ENCODE results near the gene FIGLA. TPM values are rescaled to one million over a fixed set of nuclear protein-coding genes. Genes with fewer than 3 reads are reported as not detected.

FIGLA gene
- total RNA-seq, 1 donor from 2014 or later, result not detected

DNA sequence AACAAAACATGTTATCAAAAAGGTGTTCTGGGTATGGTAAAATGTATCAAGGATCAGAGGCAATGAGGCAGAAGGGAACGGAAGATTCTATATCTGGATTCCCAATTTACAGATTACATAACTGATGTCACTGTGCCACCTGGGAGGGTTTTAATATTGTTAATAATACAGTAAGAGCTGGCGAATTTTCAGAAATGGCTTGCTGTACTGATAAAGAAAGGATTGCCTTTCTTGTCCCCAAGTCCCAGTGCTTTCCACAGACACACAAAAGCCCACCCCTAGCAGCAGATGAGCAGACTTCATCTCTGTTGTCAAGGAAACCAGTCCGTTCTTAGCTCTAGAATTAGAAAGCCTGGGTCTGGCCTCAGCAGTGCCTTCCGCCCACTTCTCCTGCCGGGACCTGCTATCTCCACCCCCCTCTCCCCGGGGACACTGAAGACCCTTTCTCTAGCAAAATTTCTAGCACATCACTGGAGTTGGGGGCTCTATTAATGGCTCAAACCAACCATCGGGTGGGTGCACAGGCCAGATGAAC, 56.7 kb downstream of the FIGLA start:
- Mint-ChIP-seq H3K27me3 (ENCODE audit: low read depth) (peaks cover 61% of the 10 kb centered on the region), H3K9me3 (peaks cover 3% of the 10 kb centered on the region), H3K36me3 (no peaks in the 10 kb centered on the region), H3K4me3 (no peak overlapping the region), H3K27ac (no peak overlapping the region), H3K4me1 (peaks cover 7% of the 10 kb centered on the region)
- no peak for DNase-seq (ENCODE audit: low spot score in 2 of 2, unreplicated experiment in 2 of 2)
- TF ChIP-seq, protein P1, sequence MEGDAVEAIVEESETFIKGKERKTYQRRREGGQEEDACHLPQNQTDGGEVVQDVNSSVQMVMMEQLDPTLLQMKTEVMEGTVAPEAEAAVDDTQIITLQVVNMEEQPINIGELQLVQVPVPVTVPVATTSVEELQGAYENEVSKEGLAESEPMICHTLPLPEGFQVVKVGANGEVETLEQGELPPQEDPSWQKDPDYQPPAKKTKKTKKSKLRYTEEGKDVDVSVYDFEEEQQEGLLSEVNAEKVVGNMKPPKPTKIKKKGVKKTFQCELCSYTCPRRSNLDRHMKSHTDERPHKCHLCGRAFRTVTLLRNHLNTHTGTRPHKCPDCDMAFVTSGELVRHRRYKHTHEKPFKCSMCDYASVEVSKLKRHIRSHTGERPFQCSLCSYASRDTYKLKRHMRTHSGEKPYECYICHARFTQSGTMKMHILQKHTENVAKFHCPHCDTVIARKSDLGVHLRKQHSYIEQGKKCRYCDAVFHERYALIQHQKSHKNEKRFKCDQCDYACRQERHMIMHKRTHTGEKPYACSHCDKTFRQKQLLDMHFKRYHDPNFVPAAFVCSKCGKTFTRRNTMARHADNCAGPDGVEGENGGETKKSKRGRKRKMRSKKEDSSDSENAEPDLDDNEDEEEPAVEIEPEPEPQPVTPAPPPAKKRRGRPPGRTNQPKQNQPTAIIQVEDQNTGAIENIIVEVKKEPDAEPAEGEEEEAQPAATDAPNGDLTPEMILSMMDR (IDR thresholded peaks at IDR 0.05; ENCODE audit: unreplicated experiment), result no peak

DNA sequence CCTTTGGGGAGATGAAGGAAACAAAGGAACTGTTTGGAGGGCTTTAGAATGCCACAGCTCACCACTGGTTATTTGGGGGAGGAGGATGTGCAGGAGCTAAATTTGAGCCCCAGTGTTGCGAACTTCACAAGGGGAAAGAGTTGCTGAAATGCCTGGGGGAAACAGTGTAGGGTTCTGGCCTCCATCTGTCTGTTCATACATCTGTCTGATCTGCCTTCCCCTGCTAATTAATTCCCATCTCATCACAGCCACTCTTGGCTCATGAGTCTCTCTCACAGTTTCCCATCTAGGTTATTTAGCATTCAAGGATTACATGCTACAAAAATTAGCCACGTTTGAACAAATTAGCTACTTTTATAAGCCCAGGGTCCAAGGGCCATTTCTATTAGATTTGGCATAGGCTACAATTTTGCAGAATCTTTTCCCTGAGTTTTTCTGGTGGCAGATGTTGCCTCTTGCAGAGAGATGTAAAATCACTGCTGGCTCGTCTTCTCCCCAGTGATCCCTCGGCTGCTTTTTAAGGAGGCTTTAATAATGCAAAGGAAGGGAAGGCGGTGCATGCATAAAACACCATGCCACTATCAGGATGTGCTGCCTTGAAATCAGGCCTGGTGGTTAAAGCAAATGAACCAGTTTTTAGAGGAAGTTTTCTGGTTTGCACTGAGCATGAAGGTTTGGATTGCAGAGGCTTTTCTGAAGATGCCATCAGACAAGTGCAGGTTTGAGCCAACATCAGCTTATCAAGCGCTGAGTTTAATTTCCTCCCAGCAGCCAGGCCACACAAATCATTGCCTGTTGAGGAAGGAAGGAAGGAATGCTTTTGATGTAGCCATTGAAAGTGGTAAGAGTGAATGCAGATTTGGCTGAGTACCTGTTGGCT, 57.4 kb downstream of the FIGLA start:
- H3K36me3 Mint-ChIP-seq, result no peaks in the 10 kb centered on the region
- peaks cover 56% of the 10 kb centered on the region for H3K27me3 Mint-ChIP-seq (ENCODE audit: low read depth)
- peaks cover 3% of the 10 kb centered on the region for H3K9me3 Mint-ChIP-seq
- TF ChIP-seq, protein P1 (IDR thresholded peaks at IDR 0.05; ENCODE audit: unreplicated experiment), result no peak
- no peak for DNase-seq (ENCODE audit: low spot score in 2 of 2, unreplicated experiment in 2 of 2)
- peaks cover 7% of the 10 kb centered on the region for H3K4me1 Mint-ChIP-seq
- no peak overlapping the region for H3K4me3 Mint-ChIP-seq
- H3K27ac Mint-ChIP-seq, result no peak overlapping the region

DNA sequence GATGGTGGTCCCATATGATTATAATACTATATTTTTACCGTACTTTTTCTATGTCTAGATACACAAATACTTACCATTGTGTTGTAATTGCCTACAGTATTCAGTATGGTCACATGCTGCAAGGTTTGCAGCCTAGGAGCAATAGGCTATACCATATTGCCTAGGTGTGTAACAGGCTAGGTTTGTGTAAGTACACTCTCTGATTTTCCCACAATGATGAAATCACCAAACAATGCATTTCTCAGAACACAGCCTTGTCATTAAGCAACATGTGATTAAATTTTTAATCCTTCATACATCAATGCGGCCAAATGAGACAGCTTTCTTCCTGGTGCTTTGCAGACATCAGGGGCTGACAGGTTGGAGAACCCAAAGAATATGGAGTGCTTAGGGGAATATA, 59.7 kb downstream of the FIGLA start:
- Mint-ChIP-seq H3K4me3 (no peak overlapping the region), H3K4me1 (peaks cover 12% of the 10 kb centered on the region), H3K9me3 (no peaks in the 10 kb centered on the region), H3K36me3 (no peaks in the 10 kb centered on the region), H3K27me3 (ENCODE audit: low read depth) (peaks cover 44% of the 10 kb centered on the region), H3K27ac (no peak overlapping the region)
- TF ChIP-seq, protein P1 (IDR thresholded peaks at IDR 0.05; ENCODE audit: unreplicated experiment), result no peak
- DNase-seq (ENCODE audit: low spot score in 2 of 2, unreplicated experiment in 2 of 2), result no peak

GRCh38 chr2:70729647-70730046, 60.8 kb downstream of the FIGLA start:
- H3K36me3 Mint-ChIP-seq, result no peaks in the 10 kb centered on the region
- TF ChIP-seq, protein P1 (IDR thresholded peaks at IDR 0.05; ENCODE audit: unreplicated experiment), result no peak
- H3K27ac Mint-ChIP-seq, result no peak overlapping the region
- no peak overlapping the region for H3K4me3 Mint-ChIP-seq
- H3K27me3 Mint-ChIP-seq (ENCODE audit: low read depth), result peaks cover 36% of the 10 kb centered on the region
- H3K4me1 Mint-ChIP-seq, result peaks cover 12% of the 10 kb centered on the region
- no peak for DNase-seq (ENCODE audit: low spot score in 2 of 2, unreplicated experiment in 2 of 2)
- H3K9me3 Mint-ChIP-seq, result no peaks in the 10 kb centered on the region

GRCh38 chr2:70728128-70728527, 62.3 kb downstream of the FIGLA start:
- H3K27me3 Mint-ChIP-seq (ENCODE audit: low read depth), result peaks cover 22% of the 10 kb centered on the region
- H3K36me3 Mint-ChIP-seq, result no peaks in the 10 kb centered on the region
- H3K4me1 Mint-ChIP-seq, result peaks cover 8% of the 10 kb centered on the region
- DNase-seq (ENCODE audit: low spot score in 2 of 2, unreplicated experiment in 2 of 2), result no peak
- TF ChIP-seq, protein P1 (IDR thresholded peaks at IDR 0.05; ENCODE audit: unreplicated experiment), result no peak
- no peak overlapping the region for H3K27ac Mint-ChIP-seq
- H3K9me3 Mint-ChIP-seq, result no peaks in the 10 kb centered on the region
- H3K4me3 Mint-ChIP-seq, result no peak overlapping the region

Other genes with a start within 250 kb of the FIGLA start
- 0.77 to 0.96 TPM (median 0.78 TPM) in 3 replicates for gene TGFA, start 236.8 kb downstream of the FIGLA start, total RNA-seq
- 1.3 to 2.0 TPM (median 1.3 TPM) in 3 replicates for gene ADD2, start 22.4 kb downstream of the FIGLA start, total RNA-seq
- not detected in 3 replicates for gene CLEC4F, start 30.0 kb upstream of the FIGLA start, total RNA-seq
- gene CD207, start 45.2 kb upstream of the FIGLA start, total RNA-seq, result not detected in 3 replicates
- 0.22 to 0.34 TPM (median 0.27 TPM) in 3 replicates for gene VAX2, start 109.9 kb upstream of the FIGLA start, total RNA-seq
- 0.44 to 0.66 TPM in 2 of 3 replicates, not detected in the other for gene ATP6V1B1, start 145.3 kb upstream of the FIGLA start, total RNA-seq
- 3.6 to 4.9 TPM (median 4.0 TPM) in 3 replicates for gene ANKRD53, start 188.0 kb upstream of the FIGLA start, total RNA-seq
- gene TEX261, start 204.2 kb upstream of the FIGLA start, total RNA-seq, result 33.0 to 34.1 TPM (median 33.8 TPM) in 3 replicates

All from mesothelial cell of epicardium (in vitro differentiated cells).